Stimulated activated CD8-positive, alpha-beta memory T cell treated with anti-CD3 and anti-CD28 coated beads, Interleukin-7, amount 100 ng/mL, for 24 hours (primary cell): ENCODE measurements around the gene RFLNA.

Experiments used
- DNase-seq: peaks from one replicate; pipeline ENCODE4 v3.0.0-alpha.2; 2020; ENCODE audit warnings: low read depth

RFLNA gene

DNA sequence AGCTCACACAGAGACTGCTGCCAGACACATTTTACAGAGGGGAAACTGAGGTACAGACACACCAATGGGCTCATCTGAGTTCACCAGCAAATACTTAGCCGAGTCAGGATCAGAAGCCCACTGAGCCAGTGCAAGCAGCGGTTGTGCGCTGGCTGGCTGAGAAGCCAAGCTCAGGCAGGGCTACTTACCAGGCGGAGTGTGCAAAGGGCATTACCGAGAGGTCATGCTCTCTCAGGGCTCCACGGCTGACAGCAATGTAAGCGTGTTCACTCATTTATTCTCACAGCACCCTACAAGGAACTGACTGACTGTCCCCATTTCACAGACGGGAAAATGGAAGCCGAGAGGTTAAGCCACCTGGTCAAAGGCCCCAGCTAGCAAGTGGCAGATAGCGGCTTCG lies 63.7 kb downstream of the RFLNA start:
- no peak for DNase-seq

DNA sequence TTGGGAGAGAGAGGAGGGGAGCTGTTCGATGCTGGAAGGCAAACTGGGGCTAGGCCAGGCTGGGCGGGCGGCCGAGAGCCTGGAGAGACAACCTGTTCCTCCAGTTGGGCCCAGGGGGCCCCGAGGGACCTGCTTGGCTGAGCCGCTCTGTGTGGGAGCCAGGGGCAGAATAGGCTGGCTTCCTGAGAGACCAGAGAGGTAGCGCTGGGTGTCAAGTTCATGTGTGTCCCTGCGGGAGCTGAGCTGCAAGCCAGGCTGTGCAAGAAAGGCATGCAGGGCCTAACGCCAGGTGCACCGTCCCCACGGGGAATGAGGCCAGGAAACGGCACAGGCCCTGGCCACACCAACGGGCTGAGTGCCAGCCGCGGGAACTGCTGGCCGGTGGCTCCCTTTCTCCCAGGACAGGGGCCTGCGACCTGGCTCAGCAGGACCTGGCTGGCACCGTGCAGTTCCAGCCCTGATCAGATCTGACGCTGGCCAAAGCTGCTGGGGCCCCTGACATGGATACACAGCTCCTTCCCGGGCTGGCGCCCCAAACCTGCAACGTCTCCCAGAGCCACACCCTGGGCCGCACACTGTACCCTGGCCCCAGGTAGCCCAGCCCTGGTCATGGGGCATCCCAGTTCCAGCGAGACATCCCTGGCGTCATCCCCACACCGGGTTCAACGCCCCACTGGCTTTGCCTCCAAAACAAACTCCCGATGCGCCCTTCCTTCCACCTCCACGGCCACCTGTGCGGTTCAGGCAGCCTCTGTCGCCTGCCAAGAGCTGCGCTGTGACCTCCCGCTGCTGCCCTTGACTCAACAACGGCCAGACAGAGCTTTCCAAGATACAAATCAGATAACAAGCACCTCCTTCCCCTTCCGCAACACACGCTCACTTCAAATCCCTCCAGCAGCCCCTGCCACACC lies 65.0 kb downstream of the RFLNA start:
- no peak for DNase-seq

DNA sequence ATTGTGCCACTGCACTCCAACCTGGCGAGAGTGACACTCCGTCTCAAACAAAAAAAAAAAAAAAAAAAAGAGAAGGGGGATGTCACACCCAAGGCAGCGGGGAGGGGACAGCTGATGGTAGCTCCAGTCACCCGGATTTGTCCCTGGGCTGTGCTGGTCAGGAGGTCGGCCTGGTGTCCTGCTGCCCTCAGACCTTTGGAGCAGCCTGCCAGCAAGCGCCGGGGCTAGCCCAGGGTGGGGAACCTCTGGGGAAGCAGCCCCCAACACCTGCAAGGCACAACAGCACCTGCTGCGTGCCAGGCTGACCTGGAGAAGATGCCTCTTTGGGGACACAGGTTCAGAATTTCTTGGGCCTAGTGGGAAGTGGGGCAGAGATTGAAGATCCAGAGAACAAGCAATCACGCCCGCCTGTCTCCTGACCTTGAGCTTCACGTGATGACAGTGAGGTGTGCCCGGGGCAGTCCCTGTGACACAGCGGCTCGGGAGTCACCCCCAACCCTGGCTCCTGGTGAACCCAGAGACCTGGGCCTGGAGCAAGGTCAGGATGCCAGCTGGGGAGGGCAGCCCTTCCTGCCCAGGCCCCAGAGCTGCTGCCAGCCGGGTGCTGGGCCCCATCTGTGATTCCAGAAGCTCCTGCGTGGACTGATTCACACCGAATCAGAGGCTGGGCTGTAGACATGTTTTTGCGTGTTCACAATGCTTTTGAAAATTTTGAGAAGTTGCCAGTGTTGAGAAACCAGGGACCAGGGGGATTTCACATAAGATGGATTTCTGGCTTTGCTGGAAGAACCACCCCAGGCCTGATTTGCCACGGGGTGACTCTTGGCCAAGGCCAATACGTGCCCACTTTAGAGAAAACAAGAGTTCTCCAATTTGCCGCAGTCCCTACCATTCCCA lies 66.4 kb downstream of the RFLNA start:
- DNase-seq = no peak

DNA sequence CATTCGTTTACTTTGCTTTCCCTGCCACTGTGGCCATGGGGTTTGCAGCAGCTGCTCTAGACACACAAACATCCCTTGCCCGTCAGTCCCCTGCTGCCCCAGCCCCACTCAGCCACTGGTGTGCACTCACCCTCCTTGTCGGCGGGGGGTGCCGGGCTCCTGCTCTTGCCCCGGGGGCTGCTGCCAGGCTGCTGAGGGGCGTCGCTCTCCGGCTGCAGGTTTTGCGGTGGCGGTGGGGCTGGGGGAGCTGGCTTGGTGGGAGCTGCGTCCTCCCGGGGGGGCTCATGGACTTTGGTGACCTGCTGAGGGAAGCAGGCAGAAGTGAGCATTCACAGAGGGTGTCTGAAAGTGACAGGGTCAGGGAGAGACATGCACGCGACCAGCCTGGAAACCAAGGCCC lies 67.1 kb downstream of the RFLNA start:
- DNase-seq = no peak

DNA sequence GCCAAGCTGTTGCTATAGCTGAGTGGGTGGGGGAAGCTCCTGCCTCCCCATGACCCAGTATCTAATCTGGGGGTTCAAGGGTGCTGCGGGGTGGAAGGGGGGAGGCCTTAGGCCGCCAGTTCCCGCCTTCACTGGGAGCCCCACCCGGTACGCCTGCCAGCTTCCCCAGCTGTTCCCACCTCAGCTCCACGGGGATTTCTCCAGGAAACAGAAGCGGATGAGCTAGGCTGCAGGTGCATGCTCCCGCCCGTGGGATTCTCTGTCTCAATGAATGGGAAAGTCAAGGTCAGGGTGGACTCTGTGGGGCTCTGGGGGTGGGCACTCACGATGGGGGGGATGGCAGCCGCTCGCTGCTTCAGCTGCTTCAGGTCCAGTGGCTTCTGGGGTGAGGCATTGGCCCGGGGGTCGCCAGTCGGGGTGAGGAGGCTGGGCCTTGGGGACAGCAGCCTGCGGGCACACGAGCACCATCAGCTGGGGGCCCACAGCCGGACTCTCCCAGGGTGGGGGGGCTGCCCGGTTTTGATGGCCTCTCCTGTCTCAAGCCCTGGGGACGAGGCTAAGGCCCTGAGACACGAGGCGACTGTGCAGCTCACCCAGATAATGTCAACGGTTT lies 68.6 kb downstream of the RFLNA start:
- DNase-seq = no peak

DNA sequence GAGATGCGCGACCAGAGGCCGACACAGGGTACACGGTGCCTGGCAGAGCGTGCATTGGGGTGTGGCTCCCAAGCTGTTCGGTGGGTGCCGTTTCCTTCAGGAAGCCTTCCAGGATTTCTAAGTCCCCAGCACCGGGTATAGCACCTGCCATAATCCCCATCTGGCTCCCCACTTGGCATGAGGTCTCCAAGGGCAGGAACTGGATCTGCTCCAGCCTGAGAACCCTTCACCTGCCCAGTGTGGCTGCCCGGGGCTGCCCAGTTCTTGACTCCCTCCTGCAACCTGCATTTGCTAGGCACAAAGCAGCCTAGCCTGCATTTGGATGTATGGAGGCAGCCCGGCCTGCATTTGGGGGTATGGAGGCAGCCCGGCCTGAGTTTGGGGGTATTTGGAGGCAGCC lies 69.7 kb downstream of the RFLNA start:
- DNase-seq = no peak
